SHP77 treated with DMSO at 0.1 percent for 48 hours (cell line): ENCODE data around the gene AGAP1.
"Not testable (repeated sequence)": the region's sequence is repeated elsewhere in the genome, so short reads cannot be mapped to it uniquely, and the experiment has no call there.

Experiments used
- DNase-seq: peaks from one replicate; lab custom pipeline; 2025; lab: John Stamatoyannopoulos, UW

AGAP1 gene

GRCh38 chr2:235944591-235944990, 450.7 kb downstream of the AGAP1 start:
- DNase-seq, result no peak

- no peak for DNase-seq
Observed at GRCh38 chr2:235945608-235946140, 451.8 kb downstream of the AGAP1 start.

GRCh38 chr2:235946590-235946989, 452.7 kb downstream of the AGAP1 start:
- no peak for DNase-seq

- not testable (repeated sequence) for DNase-seq
Observed at GRCh38 chr2:235947055-235947454, 453.2 kb downstream of the AGAP1 start.

- no peak for DNase-seq
Observed at GRCh38 chr2:235949567-235950472, 456.0 kb downstream of the AGAP1 start.

- DNase-seq, result no peak
Observed at GRCh38 chr2:235950473-235950809, 456.6 kb downstream of the AGAP1 start.

- DNase-seq, result no peak
Observed at GRCh38 chr2:235951493-235951892, 457.6 kb downstream of the AGAP1 start.

- no peak for DNase-seq
Observed at GRCh38 chr2:235951982-235952381, 458.1 kb downstream of the AGAP1 start.

GRCh38 chr2:235952714-235953113, 458.9 kb downstream of the AGAP1 start:
- DNase-seq, result no peak

- no peak for DNase-seq
Observed at GRCh38 chr2:235954281-235954680, 460.4 kb downstream of the AGAP1 start.

- no peak for DNase-seq
Observed at GRCh38 chr2:235954888-235955480, 461.1 kb downstream of the AGAP1 start.

GRCh38 chr2:235955664-235956063, 461.8 kb downstream of the AGAP1 start:
- DNase-seq, result no peak

GRCh38 chr2:235956281-235956970, 462.6 kb downstream of the AGAP1 start:
- DNase-seq, result no peak

- no peak for DNase-seq
Observed at GRCh38 chr2:235957251-235957650, 463.4 kb downstream of the AGAP1 start.

- no peak for DNase-seq
Observed at GRCh38 chr2:235958221-235958930, 464.5 kb downstream of the AGAP1 start.

GRCh38 chr2:235958931-235959410, 465.1 kb downstream of the AGAP1 start:
- no peak for DNase-seq

- no peak for DNase-seq
Observed at GRCh38 chr2:235960011-235960715, 466.3 kb downstream of the AGAP1 start.

- DNase-seq, result no peak
Observed at GRCh38 chr2:235960716-235961640, 467.1 kb downstream of the AGAP1 start.

GRCh38 chr2:235961711-235962110, 467.9 kb downstream of the AGAP1 start:
- DNase-seq, result no peak
